T-helper 1 cell treated with Interleukin-12 subunit alpha and Interleukin-12 subunit beta and Interleukin-4 antibody, amounts not matched to agents 30 μg/mL and 1 μg/mL, for 36 hours (primary cell): Measurements from ENCODE around the gene UROD.
A peak's percentile ranks its signal among the peaks of the same experiment; 100 is the strongest.

Experiments
- H3K27ac Mint-ChIP-seq: one replicate; pipeline ENCODE4 v1.8.0; 2021; ENCODE audit warnings: mild to moderate bottlenecking, mixed read lengths
- H3K27me3 Mint-ChIP-seq: one replicate; pipeline ENCODE4 v1.8.0; 2021; ENCODE audit warnings: low read depth, mixed read lengths
- H3K36me3 Mint-ChIP-seq: one replicate; pipeline ENCODE4 v1.8.0; 2021; ENCODE audit warnings: low read depth, mixed read lengths
- H3K4me1 Mint-ChIP-seq: one replicate; pipeline ENCODE4 v1.8.0; 2021; ENCODE audit warnings: low read depth, mixed read lengths
- H3K4me3 Mint-ChIP-seq: one replicate; pipeline ENCODE4 v1.8.0; 2021; ENCODE audit warnings: mild to moderate bottlenecking, moderate library complexity, mixed read lengths
- H3K9me3 Mint-ChIP-seq: one replicate; pipeline ENCODE4 v1.8.0; 2021; ENCODE audit warnings: mixed read lengths

Gene UROD

GRCh38 chr1:45014321-45015028 is 2.4 kb downstream of the UROD start:
- H3K36me3 Mint-ChIP-seq: peaks cover 6% of the 10 kb centered on the region
- peaks cover 32% of the 10 kb centered on the region for H3K4me1 Mint-ChIP-seq
- H3K27me3 Mint-ChIP-seq: no peaks in the 10 kb centered on the region
- H3K4me3 Mint-ChIP-seq: peak overlapping the region; percentile 47
- H3K9me3 Mint-ChIP-seq: no peaks in the 10 kb centered on the region
- H3K27ac Mint-ChIP-seq: peak overlapping the region; percentile 12

DNA sequence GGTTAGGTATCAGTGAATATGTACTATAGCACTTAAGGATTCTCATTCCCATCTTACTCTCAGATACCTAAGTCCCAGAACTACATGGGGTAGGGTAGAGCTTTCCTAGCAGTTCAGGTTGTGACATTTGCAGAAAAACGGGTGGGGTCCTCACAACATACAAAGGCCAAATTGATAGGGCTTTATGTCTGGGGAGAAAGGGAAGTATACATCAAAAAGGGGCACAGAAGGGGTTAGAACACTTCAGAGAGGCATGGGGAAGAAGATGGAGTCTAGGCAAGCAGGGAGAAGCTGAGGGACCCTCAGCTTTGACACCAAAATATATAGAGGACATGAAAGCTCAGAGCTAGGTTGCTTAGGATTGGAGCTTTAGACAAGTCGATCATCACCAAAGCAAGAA is 3.6 kb downstream of the UROD start:
- Mint-ChIP-seq H3K9me3 (no peaks in the 10 kb centered on the region), H3K4me1 (peaks cover 23% of the 10 kb centered on the region), H3K36me3 (peaks cover 6% of the 10 kb centered on the region), H3K4me3 (no peak overlapping the region), H3K27ac (no peak overlapping the region), H3K27me3 (no peaks in the 10 kb centered on the region)

GRCh38 chr1:45016090-45016697 is 4.1 kb downstream of the UROD start:
- Mint-ChIP-seq H3K4me1 (peaks cover 23% of the 10 kb centered on the region), H3K27ac (no peak overlapping the region), H3K36me3 (peaks cover 6% of the 10 kb centered on the region), H3K4me3 (no peak overlapping the region), H3K9me3 (no peaks in the 10 kb centered on the region), H3K27me3 (no peaks in the 10 kb centered on the region)

DNA sequence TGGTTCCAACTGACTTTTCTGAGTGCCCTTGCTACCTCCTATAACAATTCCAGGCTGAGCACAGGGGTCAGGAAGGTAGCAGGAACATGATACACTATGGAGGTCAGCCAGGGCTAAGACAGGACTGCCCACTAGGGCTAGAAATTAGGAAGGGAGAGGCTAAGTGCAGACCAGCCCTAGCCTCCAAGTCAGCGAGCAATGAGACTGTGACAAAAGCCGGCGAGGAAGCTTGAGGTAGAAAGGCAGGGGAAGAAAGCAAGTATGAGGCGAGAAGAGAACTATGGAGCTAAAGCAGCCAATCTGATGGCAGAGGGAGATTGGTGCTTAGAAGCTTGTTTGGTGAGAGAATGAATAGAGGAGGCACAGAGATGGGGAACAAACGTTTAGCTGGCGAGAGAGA is 4.7 kb downstream of the UROD start:
- Mint-ChIP-seq H3K36me3 (peaks cover 6% of the 10 kb centered on the region), H3K27me3 (no peaks in the 10 kb centered on the region), H3K9me3 (no peaks in the 10 kb centered on the region), H3K27ac (no peak overlapping the region), H3K4me3 (no peak overlapping the region), H3K4me1 (peaks cover 18% of the 10 kb centered on the region)

- H3K4me1 Mint-ChIP-seq: peaks cover 11% of the 10 kb centered on the region
- no peaks in the 10 kb centered on the region for H3K27me3 Mint-ChIP-seq
- H3K27ac Mint-ChIP-seq: no peak overlapping the region
- no peak overlapping the region for H3K4me3 Mint-ChIP-seq
- H3K9me3 Mint-ChIP-seq: no peaks in the 10 kb centered on the region
- H3K36me3 Mint-ChIP-seq: peaks cover 6% of the 10 kb centered on the region
Observed at GRCh38 chr1:45018599-45019230, 6.7 kb downstream of the UROD start.

- Mint-ChIP-seq H3K4me3 (no peak overlapping the region), H3K36me3 (no peaks in the 10 kb centered on the region), H3K27me3 (peaks cover 5% of the 10 kb centered on the region), H3K27ac (no peak overlapping the region), H3K9me3 (no peaks in the 10 kb centered on the region), H3K4me1 (peaks cover 9% of the 10 kb centered on the region)
Observed at GRCh38 chr1:45023663-45024062, 11.6 kb downstream of the UROD start.

DNA sequence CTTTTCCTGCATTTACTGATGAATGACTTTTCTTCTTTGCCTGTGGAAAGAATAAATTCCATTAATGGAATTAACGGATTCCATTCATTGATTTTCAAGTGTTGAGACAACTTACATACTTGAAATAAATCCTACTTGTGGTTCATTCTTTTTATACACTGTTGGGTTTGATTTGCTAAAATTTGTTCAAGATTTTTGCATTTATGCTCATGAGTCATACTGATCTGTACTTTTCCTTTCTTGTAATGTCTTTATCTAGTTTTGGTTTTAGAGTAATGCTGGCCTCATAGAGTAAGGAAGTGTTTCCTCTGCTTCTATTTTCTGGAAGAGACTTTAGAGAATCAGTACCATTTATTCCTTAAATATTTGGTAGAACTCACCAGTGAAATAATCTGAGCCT is 14.4 kb downstream of the UROD start:
- peaks cover 5% of the 10 kb centered on the region for H3K27me3 Mint-ChIP-seq
- H3K4me1 Mint-ChIP-seq: peaks cover 8% of the 10 kb centered on the region
- H3K4me3 Mint-ChIP-seq: no peak overlapping the region
- no peak overlapping the region for H3K27ac Mint-ChIP-seq
- no peaks in the 10 kb centered on the region for H3K36me3 Mint-ChIP-seq
- H3K9me3 Mint-ChIP-seq: no peaks in the 10 kb centered on the region

DNA sequence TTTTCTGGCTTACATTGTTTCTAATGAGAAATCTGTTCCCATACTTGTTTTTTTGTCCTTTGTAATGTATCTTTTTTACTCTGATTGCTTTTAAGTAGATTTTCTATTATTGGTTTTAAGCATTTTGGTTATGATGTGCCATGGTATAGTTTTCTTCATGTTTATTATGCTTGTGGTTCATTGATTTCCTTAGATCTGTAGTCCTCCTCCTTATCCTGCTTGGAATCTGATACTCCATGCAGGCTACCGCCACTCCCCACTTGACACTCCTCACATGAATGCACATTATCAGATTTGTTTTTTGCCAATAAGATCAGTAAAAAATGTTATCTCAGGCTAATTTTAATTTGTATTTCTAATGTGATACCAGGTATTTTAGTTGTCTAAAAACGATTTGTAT is 20.8 kb downstream of the UROD start:
- Mint-ChIP-seq H3K4me1 (peaks cover 7% of the 10 kb centered on the region), H3K27me3 (no peaks in the 10 kb centered on the region), H3K27ac (no peak overlapping the region), H3K4me3 (no peak overlapping the region), H3K36me3 (no peaks in the 10 kb centered on the region), H3K9me3 (no peaks in the 10 kb centered on the region)

- Mint-ChIP-seq H3K36me3 (no peaks in the 10 kb centered on the region), H3K27me3 (no peaks in the 10 kb centered on the region), H3K27ac (no peak overlapping the region), H3K4me1 (peaks cover 7% of the 10 kb centered on the region), H3K9me3 (no peaks in the 10 kb centered on the region), H3K4me3 (no peak overlapping the region)
Observed at GRCh38 chr1:45033356-45033755, 21.3 kb downstream of the UROD start.

DNA sequence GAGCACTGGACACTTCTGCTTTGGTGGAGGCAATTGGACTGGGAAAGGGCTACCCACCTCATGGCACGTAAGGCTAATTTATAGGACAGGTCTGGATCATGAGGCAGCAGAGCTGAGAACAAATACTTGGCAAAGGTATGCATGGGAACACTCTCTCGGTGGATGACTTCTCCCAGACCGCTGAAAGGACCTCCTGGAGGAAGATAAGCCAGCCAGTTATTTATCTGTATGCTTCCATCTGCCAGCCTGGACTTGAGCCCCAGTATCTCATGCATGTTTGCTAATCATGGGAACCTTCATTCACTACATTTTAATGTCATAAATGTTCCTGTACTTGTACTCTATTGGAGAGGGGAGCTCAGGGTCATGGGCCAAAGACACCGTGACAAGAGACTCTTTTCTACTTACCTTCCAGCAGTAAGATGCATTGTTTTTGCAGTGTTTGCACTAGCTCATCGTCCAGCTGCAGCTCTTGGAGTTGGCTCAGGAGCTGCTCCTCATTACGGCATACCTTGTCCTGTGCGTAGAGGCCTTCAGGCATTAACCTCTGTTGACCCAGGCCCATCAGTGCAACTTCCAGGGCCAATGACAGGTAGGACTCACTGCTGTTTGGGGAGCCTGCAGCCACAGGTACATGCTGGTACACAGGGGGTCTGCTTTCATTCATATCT is 23.7 kb downstream of the UROD start:
- H3K36me3 Mint-ChIP-seq: no peaks in the 10 kb centered on the region
- H3K27ac Mint-ChIP-seq: no peak overlapping the region
- no peak overlapping the region for H3K4me3 Mint-ChIP-seq
- peaks cover 7% of the 10 kb centered on the region for H3K4me1 Mint-ChIP-seq
- no peaks in the 10 kb centered on the region for H3K9me3 Mint-ChIP-seq
- no peaks in the 10 kb centered on the region for H3K27me3 Mint-ChIP-seq

- no peaks in the 10 kb centered on the region for H3K36me3 Mint-ChIP-seq
- H3K27me3 Mint-ChIP-seq: no peaks in the 10 kb centered on the region
- no peak overlapping the region for H3K4me3 Mint-ChIP-seq
- no peak overlapping the region for H3K27ac Mint-ChIP-seq
- no peaks in the 10 kb centered on the region for H3K9me3 Mint-ChIP-seq
- H3K4me1 Mint-ChIP-seq: peaks cover 7% of the 10 kb centered on the region
Observed at GRCh38 chr1:45037456-45037855, 25.4 kb downstream of the UROD start.

- no peaks in the 10 kb centered on the region for H3K36me3 Mint-ChIP-seq
- H3K4me3 Mint-ChIP-seq: no peak overlapping the region
- H3K4me1 Mint-ChIP-seq: peaks cover 7% of the 10 kb centered on the region
- no peaks in the 10 kb centered on the region for H3K9me3 Mint-ChIP-seq
- no peaks in the 10 kb centered on the region for H3K27me3 Mint-ChIP-seq
- H3K27ac Mint-ChIP-seq: no peak overlapping the region
Observed at GRCh38 chr1:45038240-45038639, 26.2 kb downstream of the UROD start.

DNA sequence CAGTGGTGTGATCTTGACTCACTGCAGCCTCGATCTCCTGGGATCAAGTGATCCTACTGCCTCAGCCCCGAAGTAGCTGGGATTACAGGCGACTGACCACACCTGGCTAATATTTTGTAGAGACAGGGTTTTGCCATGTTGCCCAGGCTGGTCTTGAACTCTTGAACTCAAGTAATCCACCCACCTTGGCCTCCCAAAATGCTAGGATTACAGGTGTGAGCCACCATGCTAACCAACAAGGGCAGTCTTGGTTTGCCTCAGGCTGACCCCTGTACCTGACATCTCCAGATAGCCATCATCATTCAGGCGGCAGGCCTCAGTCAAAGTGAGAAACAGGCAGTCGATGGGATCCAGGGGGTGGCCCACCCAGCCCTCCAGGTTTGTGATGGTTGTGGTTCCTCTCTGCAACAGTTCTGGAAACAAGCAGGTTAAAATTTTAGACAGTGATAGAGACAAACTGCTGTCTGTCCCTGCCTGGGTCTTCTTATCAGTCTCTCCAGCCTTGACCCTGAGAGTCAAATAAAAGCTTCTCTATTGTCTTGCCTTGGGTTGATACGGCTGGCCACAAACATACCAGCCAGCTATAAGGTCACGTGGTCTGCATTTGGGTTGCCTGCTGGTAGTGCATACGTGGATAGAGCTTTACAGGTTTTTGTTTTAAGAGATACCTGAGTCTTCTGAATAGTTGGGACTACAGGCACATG is 26.8 kb downstream of the UROD start:
- no peak overlapping the region for H3K4me3 Mint-ChIP-seq
- H3K9me3 Mint-ChIP-seq: no peaks in the 10 kb centered on the region
- peaks cover 5% of the 10 kb centered on the region for H3K4me1 Mint-ChIP-seq
- no peaks in the 10 kb centered on the region for H3K36me3 Mint-ChIP-seq
- no peak overlapping the region for H3K27ac Mint-ChIP-seq
- no peaks in the 10 kb centered on the region for H3K27me3 Mint-ChIP-seq

- Mint-ChIP-seq H3K4me1 (peaks cover 5% of the 10 kb centered on the region), H3K36me3 (no peaks in the 10 kb centered on the region), H3K27ac (no peak overlapping the region), H3K9me3 (no peaks in the 10 kb centered on the region), H3K27me3 (no peaks in the 10 kb centered on the region), H3K4me3 (no peak overlapping the region)
Observed at GRCh38 chr1:45040297-45040696, 28.2 kb downstream of the UROD start.
